ENCODE data around the gene ABCF2.

ABCF2 gene

DNA sequence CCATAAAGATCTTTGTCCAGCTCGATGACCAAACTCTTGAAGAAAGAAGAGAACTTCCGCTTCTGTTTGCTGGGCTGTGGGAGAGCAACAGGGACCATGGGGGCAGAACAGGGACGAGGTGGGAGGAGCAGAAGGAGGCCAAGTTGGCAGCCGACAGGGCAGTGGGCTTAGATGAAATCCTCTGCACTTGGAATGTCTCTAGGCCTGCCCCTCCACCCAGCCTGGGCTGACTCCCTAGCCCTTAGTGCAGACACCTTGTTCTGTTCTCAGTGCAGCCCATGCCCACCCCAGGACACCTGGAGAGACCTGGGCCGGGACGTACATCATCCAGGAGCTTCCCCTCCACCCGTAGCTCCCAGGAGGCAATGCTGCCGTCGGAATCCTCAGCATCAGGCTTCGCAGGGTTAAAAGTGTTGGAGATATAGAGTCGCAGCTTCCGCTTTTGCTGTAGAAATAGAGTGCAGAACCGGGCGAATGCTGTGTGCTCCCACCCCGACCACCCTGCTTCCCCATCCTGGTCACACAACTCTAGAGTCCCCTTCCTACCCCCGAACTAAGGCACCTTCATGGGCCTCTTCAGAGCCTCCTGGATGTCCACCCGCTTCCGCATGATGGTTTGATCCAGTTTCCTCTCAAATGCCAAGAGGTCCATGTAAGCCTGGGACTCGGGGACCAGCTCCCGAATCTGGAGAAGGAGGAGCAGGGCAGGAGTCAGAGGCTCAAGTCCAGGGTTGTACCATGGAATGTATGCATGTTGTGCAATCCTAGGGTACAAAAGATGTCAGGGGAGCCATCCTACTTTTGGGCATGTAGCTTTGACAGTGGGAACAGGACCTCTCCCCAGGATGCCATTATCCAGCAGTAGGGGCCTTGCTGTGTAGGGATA lies 15.4 kb upstream of the ABCF2 start:
- Histone ChIP-seq H2BK5ac (ENCODE audit: low read length) (no peak overlapping the region), H3K36me3 (replicated peaks in 1 of 2; ENCODE audit: control insufficient read depth in 2 of 2, insufficient read depth in 2 of 2, low read length in 2 of 2) (peaks cover 17 to 56% of the 10 kb centered on the region in 2 donors)
- no CpG with 5 or more reads among the region's 20 CpGs for WGBS, 2 donors (ENCODE audit: extremely low coverage in 2 of 2, insufficient read length in 2 of 2, insufficient replicate concordance in 1 of 2)

GRCh38 chr7:151241755-151242096 lies 14.7 kb upstream of the ABCF2 start:
- peaks cover 0 to 19% (median 0%) of the 10 kb centered on the region in 3 experiments for H3K27me3 ChIP-seq (ENCODE audit: control insufficient read depth in 3 of 3, insufficient read depth in 3 of 3, low read depth in 1 of 3, low read length in 3 of 3)
- peaks cover 21 to 62% of the 10 kb centered on the region in 2 donors for H3K36me3 ChIP-seq (replicated peaks in 1 of 2; ENCODE audit: control insufficient read depth in 2 of 2, insufficient read depth in 2 of 2, low read length in 2 of 2)

More for the DNA sequence above, 15.4 kb upstream of the ABCF2 start:
- no peak overlapping the region for H4K91ac ChIP-seq (ENCODE audit: low read depth, low read length, poor library complexity)
- no peak overlapping the region for H3K23ac ChIP-seq (ENCODE audit: low read depth, low read length, poor library complexity)
- no peak overlapping the region for H2BK15ac ChIP-seq (ENCODE audit: low read length)
- no peak overlapping the region for H3K4me3 ChIP-seq (ENCODE audit: low read length in 2 of 2)
- H3K18ac ChIP-seq (ENCODE audit: low read length), result no peak overlapping the region
- peaks cover 0 to 20% (median 0%) of the 10 kb centered on the region in 3 experiments for H3K27me3 ChIP-seq (ENCODE audit: control insufficient read depth in 3 of 3, insufficient read depth in 3 of 3, low read depth in 1 of 3, low read length in 3 of 3)
- H3K9ac ChIP-seq (ENCODE audit: low read depth, low read length, poor library complexity), result peak overlapping the region; percentile 36
- H3K79me1 ChIP-seq (ENCODE audit: low read depth, low read length), result peaks cover 3% of the 10 kb centered on the region
- H2BK12ac ChIP-seq (ENCODE audit: low read length), result no peak overlapping the region
- no peak overlapping the region for H3K4ac ChIP-seq (ENCODE audit: low read length)
- H2AK5ac ChIP-seq (ENCODE audit: low read depth, low read length), result peak overlapping the region; percentile 47
- H3K4me2 ChIP-seq (ENCODE audit: insufficient read depth, low read length, poor library complexity, severe bottlenecking), result no peak overlapping the region
- H2BK120ac ChIP-seq (ENCODE audit: low read depth, low read length), result no peak overlapping the region
- no peak overlapping the region for H3K14ac ChIP-seq (ENCODE audit: low read length)
- H4K8ac ChIP-seq (ENCODE audit: low read depth, low read length), result no peak overlapping the region
- H3K27ac ChIP-seq (replicated peaks; ENCODE audit: low read length), result no peak overlapping the region
- H3K9me3 ChIP-seq (replicated peaks in 1 of 2; ENCODE audit: control insufficient read depth in 2 of 2, insufficient read depth in 1 of 2, low read depth in 1 of 2, low read length in 2 of 2), result no peaks in the 10 kb centered on the region
- no peak overlapping the region for H2AFZ ChIP-seq (ENCODE audit: low read length)
- no peak for DNase-seq (ENCODE audit: low spot score)
- H3K4me1 ChIP-seq (ENCODE audit: control insufficient read depth in 2 of 2, insufficient read depth in 1 of 2, low read depth in 1 of 2, low read length in 2 of 2), result peaks cover 31 to 35% of the 10 kb centered on the region in 2 donors

GRCh38 chr7:151240942-151241754 lies 14.1 kb upstream of the ABCF2 start:
- Histone ChIP-seq H3K14ac (ENCODE audit: low read length) (no peak overlapping the region), H3K4me1 (ENCODE audit: control insufficient read depth in 2 of 2, insufficient read depth in 1 of 2, low read depth in 1 of 2, low read length in 2 of 2) (peaks cover 22 to 25% of the 10 kb centered on the region in 2 donors), H2BK15ac (ENCODE audit: low read length) (no peak overlapping the region), H3K4me2 (ENCODE audit: insufficient read depth, low read length, poor library complexity, severe bottlenecking) (no peak overlapping the region), H3K27me3 (ENCODE audit: control insufficient read depth in 3 of 3, insufficient read depth in 3 of 3, low read depth in 1 of 3, low read length in 3 of 3) (peaks cover 0 to 14% (median 0%) of the 10 kb centered on the region in 3 experiments), H2BK12ac (ENCODE audit: low read length) (no peak overlapping the region), H2AK5ac (ENCODE audit: low read depth, low read length) (no peak overlapping the region), H3K9me3 (replicated peaks in 1 of 2; ENCODE audit: control insufficient read depth in 2 of 2, insufficient read depth in 1 of 2, low read depth in 1 of 2, low read length in 2 of 2) (no peaks in the 10 kb centered on the region), H3K36me3 (replicated peaks in 1 of 2; ENCODE audit: control insufficient read depth in 2 of 2, insufficient read depth in 2 of 2, low read length in 2 of 2) (peaks cover 25 to 68% of the 10 kb centered on the region in 2 donors), H4K8ac (ENCODE audit: low read depth, low read length) (no peak overlapping the region), H3K4me3 (ENCODE audit: low read length in 2 of 2) (no peak overlapping the region), H3K4ac (ENCODE audit: low read length) (no peak overlapping the region), H3K23ac (ENCODE audit: low read depth, low read length, poor library complexity) (no peak overlapping the region), H3K79me1 (ENCODE audit: low read depth, low read length) (peaks cover 3% of the 10 kb centered on the region), H3K18ac (ENCODE audit: low read length) (no peak overlapping the region), H4K91ac (ENCODE audit: low read depth, low read length, poor library complexity) (no peak overlapping the region), H2AFZ (ENCODE audit: low read length) (no peak overlapping the region), H3K9ac (ENCODE audit: low read depth, low read length, poor library complexity) (no peak overlapping the region), H2BK120ac (ENCODE audit: low read depth, low read length) (no peak overlapping the region), H2BK5ac (ENCODE audit: low read length) (no peak overlapping the region), H3K27ac (replicated peaks; ENCODE audit: low read length) (no peak overlapping the region)
- no CpG with 5 or more reads among the region's 7 CpGs for WGBS, 2 donors (ENCODE audit: extremely low coverage in 2 of 2, insufficient read length in 2 of 2, insufficient replicate concordance in 1 of 2)
- DNase-seq (ENCODE audit: low spot score), result no peak

More at GRCh38 chr7:151241755-151242096, 14.7 kb upstream of the ABCF2 start:
- Histone ChIP-seq H2BK5ac (ENCODE audit: low read length) (no peak overlapping the region), H2BK15ac (ENCODE audit: low read length) (no peak overlapping the region), H3K4me2 (ENCODE audit: insufficient read depth, low read length, poor library complexity, severe bottlenecking) (no peak overlapping the region), H3K27ac (replicated peaks; ENCODE audit: low read length) (no peak overlapping the region), H2BK120ac (ENCODE audit: low read depth, low read length) (no peak overlapping the region), H3K4me3 (ENCODE audit: low read length in 2 of 2) (no peak overlapping the region), H3K4ac (ENCODE audit: low read length) (no peak overlapping the region), H2AK5ac (ENCODE audit: low read depth, low read length) (no peak overlapping the region), H3K23ac (ENCODE audit: low read depth, low read length, poor library complexity) (no peak overlapping the region), H3K79me1 (ENCODE audit: low read depth, low read length) (peaks cover 3% of the 10 kb centered on the region), H3K18ac (ENCODE audit: low read length) (no peak overlapping the region), H2BK12ac (ENCODE audit: low read length) (no peak overlapping the region), H3K9ac (ENCODE audit: low read depth, low read length, poor library complexity) (no peak overlapping the region), H4K91ac (ENCODE audit: low read depth, low read length, poor library complexity) (no peak overlapping the region), H3K14ac (ENCODE audit: low read length) (no peak overlapping the region), H3K9me3 (replicated peaks in 1 of 2; ENCODE audit: control insufficient read depth in 2 of 2, insufficient read depth in 1 of 2, low read depth in 1 of 2, low read length in 2 of 2) (no peaks in the 10 kb centered on the region), H2AFZ (ENCODE audit: low read length) (no peak overlapping the region), H4K8ac (ENCODE audit: low read depth, low read length) (no peak overlapping the region), H3K4me1 (ENCODE audit: control insufficient read depth in 2 of 2, insufficient read depth in 1 of 2, low read depth in 1 of 2, low read length in 2 of 2) (peaks cover 28 to 30% of the 10 kb centered on the region in 2 donors)
- DNase-seq (ENCODE audit: low spot score), result no peak
- WGBS, 2 donors (ENCODE audit: extremely low coverage in 2 of 2, insufficient read length in 2 of 2, insufficient replicate concordance in 1 of 2), result no CpG with 5 or more reads among the region's 9 CpGs

- H3K9me3 ChIP-seq (replicated peaks in 1 of 2; ENCODE audit: control insufficient read depth in 2 of 2, insufficient read depth in 1 of 2, low read depth in 1 of 2, low read length in 2 of 2), result no peaks in the 10 kb centered on the region
- H4K91ac ChIP-seq (ENCODE audit: low read depth, low read length, poor library complexity), result no peak overlapping the region
- H3K9ac ChIP-seq (ENCODE audit: low read depth, low read length, poor library complexity), result no peak overlapping the region
- no peak overlapping the region for H2BK5ac ChIP-seq (ENCODE audit: low read length)
- H3K27me3 ChIP-seq (ENCODE audit: control insufficient read depth in 3 of 3, insufficient read depth in 3 of 3, low read depth in 1 of 3, low read length in 3 of 3), result peaks cover 0 to 8% (median 0%) of the 10 kb centered on the region in 3 experiments
- no peak overlapping the region for H4K8ac ChIP-seq (ENCODE audit: low read depth, low read length)
- H3K4ac ChIP-seq (ENCODE audit: low read length), result no peak overlapping the region
- no peak overlapping the region for H2BK12ac ChIP-seq (ENCODE audit: low read length)
- no peak overlapping the region for H3K4me3 ChIP-seq (ENCODE audit: low read length in 2 of 2)
- H2BK15ac ChIP-seq (ENCODE audit: low read length), result no peak overlapping the region
- WGBS, 2 donors (ENCODE audit: extremely low coverage in 2 of 2, insufficient read length in 2 of 2, insufficient replicate concordance in 1 of 2), result no CpG with 5 or more reads among the region's 4 CpGs
- peaks cover 3% of the 10 kb centered on the region for H3K79me1 ChIP-seq (ENCODE audit: low read depth, low read length)
- no peak for DNase-seq (ENCODE audit: low spot score)
- peaks cover 27 to 74% of the 10 kb centered on the region in 2 donors for H3K36me3 ChIP-seq (replicated peaks in 1 of 2; ENCODE audit: control insufficient read depth in 2 of 2, insufficient read depth in 2 of 2, low read length in 2 of 2)
- H3K14ac ChIP-seq (ENCODE audit: low read length), result no peak overlapping the region
- no peak overlapping the region for H2BK120ac ChIP-seq (ENCODE audit: low read depth, low read length)
- peaks cover 18 to 20% of the 10 kb centered on the region in 2 donors for H3K4me1 ChIP-seq (ENCODE audit: control insufficient read depth in 2 of 2, insufficient read depth in 1 of 2, low read depth in 1 of 2, low read length in 2 of 2)
- H3K23ac ChIP-seq (ENCODE audit: low read depth, low read length, poor library complexity), result no peak overlapping the region
- H3K27ac ChIP-seq (replicated peaks; ENCODE audit: low read length), result no peak overlapping the region
- H2AFZ ChIP-seq (ENCODE audit: low read length), result no peak overlapping the region
- no peak overlapping the region for H2AK5ac ChIP-seq (ENCODE audit: low read depth, low read length)
- H3K4me2 ChIP-seq (ENCODE audit: insufficient read depth, low read length, poor library complexity, severe bottlenecking), result no peak overlapping the region
- no peak overlapping the region for H3K18ac ChIP-seq (ENCODE audit: low read length)
These were observed 13.5 kb upstream of the ABCF2 start for GRCh38 chr7:151240536-151240935.

All from neuronal stem cell (in vitro differentiated cells).